Fibroblast of skin of left quadriceps (primary cell): ENCODE results near the gene TM4SF18.
"Not testable (repeated sequence)": the region's sequence is repeated elsewhere in the genome, so short reads cannot be mapped to it uniquely, and the experiment has no call there.

Experiments
- DNase-seq, 2 experiments: peaks; one replicate each; pipeline ENCODE4 v3.0.0-alpha.2; 2013; ENCODE audit warnings: low read depth in 2 of 2

The TM4SF18 gene

GRCh38 chr3:149333176-149333859, at the start of gene TM4SF18:
TSS of gene TM4SF18 (minus strand) at chr3:149333636. CDS start at chr3:149333382, 254 bp downstream.
- DNase-seq: no peak

- DNase-seq: no peak
Measured at GRCh38 chr3:149382518-149382917, 49.1 kb upstream of the TM4SF18 start.

GRCh38 chr3:149382101-149382467, 48.6 kb upstream of the TM4SF18 start:
- DNase-seq: peak; percentile 65 to 71

- no peak for DNase-seq
Measured at GRCh38 chr3:149381173-149382100, 48.0 kb upstream of the TM4SF18 start.

- not testable (repeated sequence) for DNase-seq
Measured at GRCh38 chr3:149380220-149380619, 46.8 kb upstream of the TM4SF18 start.

GRCh38 chr3:149378478-149379309, 45.3 kb upstream of the TM4SF18 start:
- DNase-seq: no peak

- peak; percentile 60 to 63 for DNase-seq
Measured at GRCh38 chr3:149377408-149378364, 44.2 kb upstream of the TM4SF18 start, which contains the start of gene TM4SF1. TSS of gene TM4SF1 (minus strand) at chr3:149377649. CDS start at chr3:149377547, 102 bp downstream.

GRCh38 chr3:149376718-149377407, 43.4 kb upstream of the TM4SF18 start:
- DNase-seq: no peak

- no peak for DNase-seq
Measured at GRCh38 chr3:149375501-149376196, 42.2 kb upstream of the TM4SF18 start.

GRCh38 chr3:149374793-149375500, 41.5 kb upstream of the TM4SF18 start:
- no peak for DNase-seq

GRCh38 chr3:149374391-149374790, 41.0 kb upstream of the TM4SF18 start:
- DNase-seq: no peak

- peak; percentile 74 for DNase-seq
Measured at GRCh38 chr3:149373235-149374125, 40.0 kb upstream of the TM4SF18 start.

GRCh38 chr3:149371723-149372114, 38.3 kb upstream of the TM4SF18 start:
- no peak for DNase-seq

GRCh38 chr3:149371001-149371722, 37.7 kb upstream of the TM4SF18 start:
- peak in 1 of 2 experiments; percentile 46 for DNase-seq

- no peak for DNase-seq
Measured at GRCh38 chr3:149369991-149370866, 36.8 kb upstream of the TM4SF18 start.
